ENCODE results near the gene IGFN1. TPM values are rescaled to one million over a fixed set of nuclear protein-coding genes. Genes with fewer than 3 reads are reported as not detected.

IGFN1 gene
- total RNA-seq, 1 donor from 2014 or later = 0.86 TPM

GRCh38 chr1:201269281-201269680, 78.7 kb downstream of the IGFN1 start:
- H3K4me3 ChIP-seq (ENCODE audit: low read depth, low read length) = no peak overlapping the region
- TF ChIP-seq CTCF (conservative IDR thresholded peaks at IDR 0.05; ENCODE audit: low read depth, low read length) = no peak
- no peak for DNase-seq (ENCODE audit: low read depth)

- no peak for TF ChIP-seq CTCF (conservative IDR thresholded peaks at IDR 0.05; ENCODE audit: low read depth, low read length)
- no peak overlapping the region for H3K4me3 ChIP-seq (ENCODE audit: low read depth, low read length)
- DNase-seq (ENCODE audit: low read depth) = no peak
These were observed 79.3 kb downstream of the IGFN1 start for GRCh38 chr1:201269900-201270410.

GRCh38 chr1:201270616-201271390, 80.2 kb downstream of the IGFN1 start:
- H3K4me3 ChIP-seq (ENCODE audit: low read depth, low read length) = no peak overlapping the region
- no peak for DNase-seq (ENCODE audit: low read depth)
- no peak for TF ChIP-seq CTCF (conservative IDR thresholded peaks at IDR 0.05; ENCODE audit: low read depth, low read length)

- no peak overlapping the region for H3K4me3 ChIP-seq (ENCODE audit: low read depth, low read length)
- DNase-seq (ENCODE audit: low read depth) = no peak
- no peak for TF ChIP-seq CTCF (conservative IDR thresholded peaks at IDR 0.05; ENCODE audit: low read depth, low read length)
These were observed 82.2 kb downstream of the IGFN1 start for GRCh38 chr1:201272799-201273198.

- DNase-seq (ENCODE audit: low read depth) = no peak
- no peak overlapping the region for H3K4me3 ChIP-seq (ENCODE audit: low read depth, low read length)
- TF ChIP-seq CTCF (conservative IDR thresholded peaks at IDR 0.05; ENCODE audit: low read depth, low read length) = no peak
These were observed 84.1 kb downstream of the IGFN1 start for GRCh38 chr1:201274616-201275252.

GRCh38 chr1:201275253-201275666, 84.6 kb downstream of the IGFN1 start:
- H3K4me3 ChIP-seq (ENCODE audit: low read depth, low read length) = no peak overlapping the region
- DNase-seq (ENCODE audit: low read depth) = peak; percentile 52
- no peak for TF ChIP-seq CTCF (conservative IDR thresholded peaks at IDR 0.05; ENCODE audit: low read depth, low read length)
